OCI-LY1 (cell line): ENCODE results near the gene PHC1.

Experiments used
- EZH2 ChIP-seq: fragments of 200-600 bp; sonication (generic), shearing (Covaris generic); IDR thresholded peaks from 2 replicates; pipeline ENCODE4 v1.8.0; 2017; ENCODE audit warnings: borderline replicate concordance, mixed run types, mild to moderate bottlenecking, antibody characterized with exemption, low read length, moderate library complexity, mixed read lengths
- TF ChIP-seq, protein P1 (sequence below): fragments of 200-600 bp; sonication (generic), shearing (Covaris generic); IDR thresholded peaks from 2 replicates; pipeline ENCODE4 v1.5.1; 2017; ENCODE audit warnings: mild to moderate bottlenecking, antibody characterized with exemption, low read length, moderate library complexity, mixed read lengths

DNA sequence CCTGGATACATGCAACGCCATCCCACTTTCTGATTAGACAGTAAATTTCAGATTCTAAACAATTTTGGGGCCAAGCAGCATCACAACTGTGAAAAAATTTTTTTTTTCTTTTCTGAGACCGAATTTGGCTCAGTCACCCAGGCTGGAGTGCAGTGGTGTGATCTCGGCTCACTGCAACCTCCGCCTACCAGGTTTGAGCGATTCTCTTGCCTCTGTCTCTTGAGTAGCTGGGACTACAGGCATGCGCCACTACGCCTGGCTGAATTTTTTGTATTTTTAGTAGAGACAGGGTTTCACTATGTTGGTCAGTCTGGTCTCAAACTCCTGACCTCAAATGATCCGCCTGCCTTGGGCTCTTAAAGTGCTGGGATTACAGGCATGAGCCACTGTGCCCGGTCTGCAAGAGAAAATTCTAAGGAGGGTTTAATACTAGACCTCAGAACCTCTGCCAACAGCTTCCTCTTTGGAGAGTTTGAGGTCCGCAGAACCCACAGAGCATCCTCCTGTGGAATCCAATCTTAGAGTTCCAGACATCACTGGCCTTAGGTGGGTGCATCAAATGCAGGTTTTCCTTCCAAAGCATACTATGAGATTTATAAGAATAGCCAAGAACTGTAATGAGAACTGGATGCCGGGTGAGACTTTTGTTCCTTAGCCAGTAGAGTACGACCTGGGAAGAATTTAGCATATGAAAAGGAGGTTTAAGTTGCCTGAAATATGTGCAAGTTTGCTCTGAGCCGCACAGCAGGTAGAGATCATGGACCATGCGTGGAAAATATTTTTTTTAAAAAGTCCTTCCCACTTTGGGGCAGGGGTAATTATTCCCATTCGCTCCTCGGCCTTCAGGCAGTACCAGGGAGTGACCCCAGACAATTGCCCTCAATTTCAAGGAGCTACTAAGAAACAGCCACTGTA is 7.8 kb upstream of the PHC1 start:
- TF ChIP-seq, protein P1, sequence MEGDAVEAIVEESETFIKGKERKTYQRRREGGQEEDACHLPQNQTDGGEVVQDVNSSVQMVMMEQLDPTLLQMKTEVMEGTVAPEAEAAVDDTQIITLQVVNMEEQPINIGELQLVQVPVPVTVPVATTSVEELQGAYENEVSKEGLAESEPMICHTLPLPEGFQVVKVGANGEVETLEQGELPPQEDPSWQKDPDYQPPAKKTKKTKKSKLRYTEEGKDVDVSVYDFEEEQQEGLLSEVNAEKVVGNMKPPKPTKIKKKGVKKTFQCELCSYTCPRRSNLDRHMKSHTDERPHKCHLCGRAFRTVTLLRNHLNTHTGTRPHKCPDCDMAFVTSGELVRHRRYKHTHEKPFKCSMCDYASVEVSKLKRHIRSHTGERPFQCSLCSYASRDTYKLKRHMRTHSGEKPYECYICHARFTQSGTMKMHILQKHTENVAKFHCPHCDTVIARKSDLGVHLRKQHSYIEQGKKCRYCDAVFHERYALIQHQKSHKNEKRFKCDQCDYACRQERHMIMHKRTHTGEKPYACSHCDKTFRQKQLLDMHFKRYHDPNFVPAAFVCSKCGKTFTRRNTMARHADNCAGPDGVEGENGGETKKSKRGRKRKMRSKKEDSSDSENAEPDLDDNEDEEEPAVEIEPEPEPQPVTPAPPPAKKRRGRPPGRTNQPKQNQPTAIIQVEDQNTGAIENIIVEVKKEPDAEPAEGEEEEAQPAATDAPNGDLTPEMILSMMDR: no peak
- TF ChIP-seq EZH2: no peak
